SK-N-MC (cell line): ENCODE results near the gene PYROXD2.

Experiments used
- DNase-seq: peaks from one replicate; pipeline ENCODE4 v3.0.0-alpha.2; 2011; ENCODE audit warnings: low read depth, low spot score
- H3K27ac ChIP-seq: fragments of 200-600 bp; sonication (generic); 2 replicates; pipeline ENCODE4 v1.5.1; 2016; ENCODE audit warnings: mixed run types
- H3K36me3 ChIP-seq: fragments of 200-600 bp; sonication (generic); 2 replicates; pipeline ENCODE4 v1.6.1; 2017; ENCODE audit warnings: antibody characterized with exemption, low read length, mixed read lengths; ENCODE audit not compliant: insufficient read depth
- H3K4me3 ChIP-seq: fragments of 200-600 bp; sonication (generic); 2 replicates; pipeline ENCODE4 v1.5.1; 2016
- H3K9ac ChIP-seq: fragments of 200-600 bp; sonication (generic); 2 replicates; pipeline ENCODE4 v1.8.0; 2017; ENCODE audit warnings: mixed run types, mixed read lengths; ENCODE audit not compliant: insufficient read length
- H3K9me3 ChIP-seq: fragments of 200-600 bp; sonication (generic); 2 replicates; pipeline ENCODE4 v1.6.1; 2017; ENCODE audit warnings: low read depth, mild to moderate bottlenecking, antibody characterized with exemption, low read length, moderate library complexity, mixed read lengths
- EZH2 ChIP-seq: fragments of 200-600 bp; sonication (generic); IDR thresholded peaks from one replicate; pipeline ENCODE4 v1.6.1; 2017; ENCODE audit warnings: antibody characterized with exemption
- FOXP2 ChIP-seq: optimal IDR thresholded peaks from 2 replicates; pipeline ENCODE3; 2011; ENCODE audit warnings: mild to moderate bottlenecking, moderate library complexity; ENCODE audit not compliant: insufficient read depth; ENCODE audit errors: extremely low read length, control extremely low read depth
- POLR2AphosphoS5 ChIP-seq: IDR thresholded peaks from 2 replicates; pipeline ENCODE4 v1.6.1; 2012; ENCODE audit warnings: mild to moderate bottlenecking, low read depth, low read length, borderline replicate concordance

The PYROXD2 gene

DNA sequence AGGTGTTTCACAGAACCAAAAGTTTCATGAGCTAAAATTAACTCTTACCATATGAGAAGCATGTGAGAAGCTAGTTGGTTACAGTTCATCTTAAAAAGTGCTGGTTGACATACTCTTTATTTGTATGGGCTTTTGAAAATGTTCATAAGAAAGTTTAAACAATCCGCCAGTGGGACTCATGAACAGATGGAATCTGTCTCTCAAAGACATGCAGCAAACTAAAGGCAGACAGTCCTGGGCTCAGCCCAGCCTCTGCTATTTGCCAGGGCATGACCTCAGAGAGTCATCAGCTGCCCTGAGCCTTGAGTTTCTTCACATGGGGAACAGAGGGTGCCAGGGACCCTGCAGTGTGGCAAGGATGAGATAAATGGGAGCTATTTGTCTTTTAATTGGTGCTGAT, 3.2 kb downstream of the PYROXD2 start:
- no peak overlapping the region for H3K4me3 ChIP-seq
- no peak for TF ChIP-seq EZH2
- no peak for DNase-seq
- H3K9me3 ChIP-seq, result no peaks in the 10 kb centered on the region
- no peak overlapping the region for H3K9ac ChIP-seq
- H3K36me3 ChIP-seq, result no peaks in the 10 kb centered on the region
- H3K27ac ChIP-seq, result no peak overlapping the region

DNA sequence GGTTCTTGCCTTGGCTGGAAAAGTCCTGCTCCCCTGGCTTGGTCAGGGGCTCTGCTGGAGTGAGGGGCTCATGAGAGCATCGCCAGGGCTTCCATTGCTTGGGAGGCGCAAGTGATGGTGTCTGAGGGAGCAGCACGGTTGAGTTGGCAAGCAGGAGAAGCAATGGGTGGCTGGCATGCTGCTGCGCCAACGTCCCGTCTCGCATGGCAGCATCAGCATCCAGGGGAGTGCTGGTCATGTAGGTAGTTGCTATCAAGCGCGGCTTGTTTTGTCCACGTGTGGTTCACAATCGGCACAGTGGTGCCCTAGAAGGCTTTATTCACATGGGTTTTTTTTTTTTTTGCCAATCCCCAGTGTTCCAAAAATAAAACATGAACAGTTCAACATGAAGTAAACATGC, 3.8 kb downstream of the PYROXD2 start:
- Histone ChIP-seq H3K27ac (no peak overlapping the region), H3K9me3 (no peaks in the 10 kb centered on the region), H3K36me3 (no peaks in the 10 kb centered on the region), H3K9ac (no peak overlapping the region), H3K4me3 (no peak overlapping the region)
- TF ChIP-seq EZH2, result no peak
- no peak for TF ChIP-seq POLR2AphosphoS5
- TF ChIP-seq FOXP2, result no peak
- no peak for DNase-seq

DNA sequence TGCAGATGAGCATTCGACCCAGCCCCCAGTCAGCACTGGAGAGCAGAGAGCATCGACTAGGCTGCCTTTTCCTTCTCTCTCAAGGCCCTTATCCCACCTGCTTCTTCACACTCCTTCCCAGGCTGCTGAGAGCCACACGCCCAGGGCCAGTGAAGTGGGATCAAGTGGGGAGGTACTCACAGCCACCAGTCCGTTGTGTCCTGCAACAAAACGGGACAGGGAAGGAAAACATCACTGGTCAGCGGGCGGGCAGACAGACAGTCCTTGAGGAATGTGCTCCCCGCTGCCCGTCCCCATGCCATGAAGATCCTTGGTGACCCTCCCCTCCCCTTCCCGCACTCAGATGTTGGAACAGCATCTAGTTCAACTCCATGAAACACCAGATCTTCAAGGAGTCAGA, 4.2 kb downstream of the PYROXD2 start:
- DNase-seq, result no peak
- Histone ChIP-seq H3K9ac (no peak overlapping the region), H3K4me3 (no peak overlapping the region), H3K36me3 (no peaks in the 10 kb centered on the region), H3K27ac (no peak overlapping the region), H3K9me3 (no peaks in the 10 kb centered on the region)
- TF ChIP-seq FOXP2, result no peak
- TF ChIP-seq EZH2, result no peak
- no peak for TF ChIP-seq POLR2AphosphoS5

DNA sequence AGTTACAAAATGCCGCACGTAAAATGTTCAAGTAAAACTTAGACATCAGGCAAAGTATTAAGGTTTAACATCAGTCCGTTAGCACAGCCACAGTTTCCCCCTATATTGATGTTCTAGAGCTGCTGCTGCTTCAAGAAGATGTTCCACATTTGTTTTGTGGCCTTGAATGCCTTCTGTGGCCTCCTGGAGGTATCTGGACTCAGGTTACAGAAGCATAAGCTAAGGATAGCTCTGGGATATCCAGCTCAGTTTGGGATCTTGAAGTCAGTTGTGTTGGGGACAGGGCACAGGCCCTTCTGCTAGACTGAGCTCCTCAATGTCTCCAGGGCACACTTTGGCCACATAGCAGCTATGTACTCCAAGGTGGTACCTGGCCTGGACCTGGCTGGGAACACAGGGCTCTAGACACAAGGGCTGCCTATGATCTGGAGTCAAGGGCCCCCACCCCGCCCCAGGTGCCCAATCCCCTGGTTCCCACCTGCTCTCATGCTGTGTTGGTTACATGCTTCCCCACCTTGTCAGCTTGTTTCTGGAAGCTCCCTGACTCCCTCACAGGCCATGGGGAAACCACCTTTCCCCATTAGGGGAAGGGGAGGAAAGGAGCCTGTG, 4.7 kb downstream of the PYROXD2 start:
- Histone ChIP-seq H3K9ac (no peak overlapping the region), H3K4me3 (no peak overlapping the region), H3K9me3 (no peaks in the 10 kb centered on the region), H3K27ac (no peak overlapping the region), H3K36me3 (no peaks in the 10 kb centered on the region)
- no peak for DNase-seq
- TF ChIP-seq EZH2 (no peak), FOXP2 (no peak), POLR2AphosphoS5 (no peak)

DNA sequence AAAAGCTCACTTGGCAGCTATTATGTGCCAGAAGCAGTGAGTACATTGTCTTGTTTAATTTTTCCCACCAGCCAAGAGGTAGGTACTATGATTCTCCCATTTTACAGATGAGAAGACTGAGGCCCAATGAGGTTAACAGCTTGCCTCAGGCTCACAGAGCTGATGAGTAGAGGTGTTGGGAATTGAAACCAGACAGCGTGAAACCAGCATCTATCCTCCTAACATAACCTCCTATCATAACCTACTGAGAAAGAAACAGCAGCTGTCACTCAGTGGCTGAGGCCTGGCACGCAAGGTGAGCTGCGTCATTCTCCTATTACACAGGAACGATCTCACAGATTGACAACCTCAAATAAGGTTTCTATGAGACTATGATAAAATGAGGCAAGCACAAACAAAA, 6.2 kb downstream of the PYROXD2 start:
- no peak overlapping the region for H3K4me3 ChIP-seq
- no peaks in the 10 kb centered on the region for H3K9me3 ChIP-seq
- TF ChIP-seq POLR2AphosphoS5 (no peak), EZH2 (no peak), FOXP2 (no peak)
- no peaks in the 10 kb centered on the region for H3K36me3 ChIP-seq
- H3K9ac ChIP-seq, result no peak overlapping the region
- no peak for DNase-seq
- H3K27ac ChIP-seq, result no peak overlapping the region

DNA sequence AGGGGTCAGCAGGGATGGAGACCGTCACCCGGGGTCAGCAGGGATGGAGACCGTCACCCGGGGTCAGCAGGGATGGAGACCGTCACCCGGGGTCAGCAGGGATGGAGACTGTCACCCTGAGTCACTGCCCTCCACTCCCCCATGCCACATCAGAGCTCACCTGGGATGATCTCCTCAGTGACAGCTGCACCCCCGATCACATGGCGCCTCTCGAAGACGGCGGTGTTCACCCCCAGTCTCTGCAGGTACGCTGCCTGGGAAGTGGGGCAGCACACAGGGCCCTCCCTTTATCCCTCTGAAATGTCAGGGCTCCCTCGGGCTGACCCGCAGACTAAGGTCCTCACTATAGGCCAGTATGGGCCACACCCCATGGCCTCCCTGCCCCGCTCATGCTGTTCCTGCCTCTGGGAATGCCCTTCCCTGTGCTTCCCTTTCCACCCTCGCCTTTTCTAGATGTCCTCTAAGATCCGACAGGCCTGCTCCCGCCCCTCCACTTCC, 7.2 kb downstream of the PYROXD2 start:
- Histone ChIP-seq H3K9ac (no peak overlapping the region), H3K27ac (no peak overlapping the region)
- DNase-seq, result no peak

DNA sequence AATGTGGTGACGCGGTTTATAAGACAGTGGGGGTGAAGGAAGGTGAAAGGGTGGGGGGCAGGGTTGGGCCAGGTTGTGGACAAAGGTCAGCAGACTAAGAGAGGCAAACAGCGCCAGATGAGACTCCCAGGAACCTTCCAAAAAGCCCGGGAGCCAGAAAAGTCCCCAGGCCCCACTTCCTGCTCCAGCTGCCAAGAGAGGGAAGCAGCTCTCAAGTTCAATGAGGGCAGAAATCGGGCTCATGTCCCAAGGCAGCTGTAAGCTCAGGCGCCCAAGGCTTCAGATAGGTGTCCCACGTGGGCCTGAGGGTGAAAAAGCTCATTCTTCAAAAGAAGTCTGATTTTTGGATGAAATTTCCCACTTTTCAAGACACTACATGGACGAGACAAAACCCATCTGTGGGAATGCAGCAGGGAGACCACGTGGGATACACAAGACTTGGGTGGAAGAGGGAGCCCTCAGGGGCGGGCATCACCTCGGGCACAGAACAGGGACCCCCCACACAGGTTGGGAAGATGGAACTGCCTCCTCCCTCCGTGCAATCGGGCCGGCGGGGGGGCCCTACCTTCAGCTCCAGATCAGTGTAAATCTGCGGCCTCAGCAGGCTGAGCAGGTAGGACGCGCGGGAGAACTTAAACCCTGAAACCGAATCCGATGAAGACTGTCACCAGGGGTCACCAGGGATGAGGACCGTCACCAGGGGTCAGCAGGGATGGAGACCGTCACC, 7.8 kb downstream of the PYROXD2 start:
- no peak for TF ChIP-seq POLR2AphosphoS5
- TF ChIP-seq EZH2, result no peak
- no peak for TF ChIP-seq FOXP2
- Histone ChIP-seq H3K4me3 (no peak overlapping the region), H3K9ac (no peak overlapping the region), H3K36me3 (no peaks in the 10 kb centered on the region), H3K9me3 (no peaks in the 10 kb centered on the region), H3K27ac (no peak overlapping the region)
- DNase-seq, result no peak

More for the DNA sequence above, 7.2 kb downstream of the PYROXD2 start:
- Histone ChIP-seq H3K9me3 (no peaks in the 10 kb centered on the region), H3K36me3 (no peaks in the 10 kb centered on the region), H3K4me3 (no peak overlapping the region)
- TF ChIP-seq FOXP2 (no peak), POLR2AphosphoS5 (no peak), EZH2 (no peak)

DNA sequence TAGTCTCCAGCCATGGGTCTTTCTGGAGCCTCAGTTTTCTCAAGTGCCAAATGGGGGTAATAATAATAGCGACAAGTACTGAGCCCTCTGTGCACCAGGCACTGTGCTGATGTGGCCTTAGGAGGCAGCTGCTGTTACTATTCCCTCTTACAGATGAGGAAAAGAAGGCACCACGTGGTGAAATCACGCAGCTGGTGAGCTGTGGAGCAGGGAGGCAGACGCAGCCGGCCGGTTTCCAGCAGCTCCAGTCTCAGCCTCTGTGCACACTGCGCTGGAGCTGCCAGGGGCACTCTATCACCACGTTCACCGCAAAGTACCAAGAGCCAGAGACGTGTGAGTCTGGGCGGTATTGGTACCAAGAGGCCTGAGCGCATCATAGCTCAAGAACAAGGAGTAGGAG, 9.6 kb downstream of the PYROXD2 start:
- TF ChIP-seq POLR2AphosphoS5 (no peak), EZH2 (no peak), FOXP2 (no peak)
- H3K27ac ChIP-seq, result no peak overlapping the region
- no peak overlapping the region for H3K4me3 ChIP-seq
- no peak for DNase-seq
- H3K9ac ChIP-seq, result no peak overlapping the region
- H3K9me3 ChIP-seq, result no peaks in the 10 kb centered on the region
- no peaks in the 10 kb centered on the region for H3K36me3 ChIP-seq
